Hematopoietic multipotent progenitor cell treated with erythropoietin and hydrocortisone succinate and interleukin-3 and kit ligand, for 17 days (in vitro differentiated cells): ENCODE measurements around the gene SND1.

ENCODE experiments used
- DNase-seq: peaks from one replicate; pipeline ENCODE4 v3.0.0-alpha.2; 2015; ENCODE audit warnings: low spot score

SND1 gene

GRCh38 chr7:128115821-128116723 lies 464.1 kb downstream of the SND1 start:
- DNase-seq = no peak

- DNase-seq = no peak
These were observed 464.7 kb downstream of the SND1 start for GRCh38 chr7:128116740-128117139.

DNA sequence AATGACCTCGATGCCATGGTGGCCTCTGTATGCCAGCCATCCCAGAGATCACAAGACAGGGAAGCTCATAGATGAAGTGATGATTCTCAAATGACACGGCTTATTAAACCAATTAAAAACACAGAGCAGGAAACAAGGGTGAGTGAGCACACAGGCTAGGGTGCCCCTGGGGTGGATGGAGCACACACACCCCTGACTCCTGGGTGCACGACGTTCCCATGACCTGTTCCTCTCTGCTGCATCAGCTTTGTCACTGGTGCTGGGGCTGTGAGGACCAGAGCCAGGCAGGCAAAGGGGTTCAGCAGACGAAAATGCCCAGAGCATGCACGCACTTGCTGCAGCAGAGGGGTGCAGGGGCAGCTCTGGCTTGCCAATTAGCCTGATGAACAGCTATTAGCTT lies 465.7 kb downstream of the SND1 start:
- DNase-seq = no peak

DNA sequence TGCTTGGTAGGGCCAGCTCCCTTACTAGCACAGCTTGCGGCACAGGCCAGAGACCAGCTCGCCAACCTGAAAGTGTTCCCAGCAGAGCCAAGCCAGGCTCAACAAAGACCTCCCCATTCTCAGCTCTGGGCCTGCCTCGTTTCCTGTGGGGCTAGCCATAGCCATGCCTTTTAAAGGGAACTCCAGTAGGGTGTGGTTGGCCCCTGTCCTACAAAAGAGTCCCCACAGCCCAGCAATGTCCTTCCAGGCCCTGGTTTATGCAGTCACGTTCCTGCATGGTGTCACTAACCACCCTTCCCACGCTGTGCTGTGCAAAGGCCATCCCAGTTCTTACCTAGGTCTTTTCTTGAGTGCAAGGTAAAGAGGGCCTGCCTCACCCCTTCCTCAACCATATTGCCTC lies 467.0 kb downstream of the SND1 start:
- no peak for DNase-seq

- no peak for DNase-seq
These were observed 468.1 kb downstream of the SND1 start for GRCh38 chr7:128120116-128120515.

DNA sequence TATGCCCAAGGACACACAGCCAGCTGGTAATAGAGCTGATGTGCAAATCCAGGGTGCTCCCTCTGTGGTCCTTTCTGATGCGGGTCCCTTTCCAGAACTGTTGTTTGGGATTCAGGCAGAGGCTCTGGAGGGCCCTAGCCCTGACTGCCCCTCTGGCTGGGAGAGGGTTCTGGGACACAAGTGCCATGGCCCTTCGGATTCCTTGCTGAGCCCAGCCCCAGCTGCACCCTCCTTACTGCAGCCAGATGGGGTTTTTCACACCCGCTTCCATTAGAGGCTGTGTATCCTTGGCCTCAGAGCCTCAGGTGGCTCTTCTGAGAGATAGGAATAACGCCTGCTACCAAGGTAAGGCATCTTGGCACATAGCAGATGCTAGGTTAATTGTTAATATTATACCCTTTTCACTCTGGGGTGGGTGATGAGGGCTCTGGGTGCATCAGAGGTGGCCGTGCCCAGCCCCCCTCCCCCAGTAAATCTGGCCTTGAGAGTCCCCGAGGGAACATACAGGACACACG lies 469.0 kb downstream of the SND1 start:
- no peak for DNase-seq

DNA sequence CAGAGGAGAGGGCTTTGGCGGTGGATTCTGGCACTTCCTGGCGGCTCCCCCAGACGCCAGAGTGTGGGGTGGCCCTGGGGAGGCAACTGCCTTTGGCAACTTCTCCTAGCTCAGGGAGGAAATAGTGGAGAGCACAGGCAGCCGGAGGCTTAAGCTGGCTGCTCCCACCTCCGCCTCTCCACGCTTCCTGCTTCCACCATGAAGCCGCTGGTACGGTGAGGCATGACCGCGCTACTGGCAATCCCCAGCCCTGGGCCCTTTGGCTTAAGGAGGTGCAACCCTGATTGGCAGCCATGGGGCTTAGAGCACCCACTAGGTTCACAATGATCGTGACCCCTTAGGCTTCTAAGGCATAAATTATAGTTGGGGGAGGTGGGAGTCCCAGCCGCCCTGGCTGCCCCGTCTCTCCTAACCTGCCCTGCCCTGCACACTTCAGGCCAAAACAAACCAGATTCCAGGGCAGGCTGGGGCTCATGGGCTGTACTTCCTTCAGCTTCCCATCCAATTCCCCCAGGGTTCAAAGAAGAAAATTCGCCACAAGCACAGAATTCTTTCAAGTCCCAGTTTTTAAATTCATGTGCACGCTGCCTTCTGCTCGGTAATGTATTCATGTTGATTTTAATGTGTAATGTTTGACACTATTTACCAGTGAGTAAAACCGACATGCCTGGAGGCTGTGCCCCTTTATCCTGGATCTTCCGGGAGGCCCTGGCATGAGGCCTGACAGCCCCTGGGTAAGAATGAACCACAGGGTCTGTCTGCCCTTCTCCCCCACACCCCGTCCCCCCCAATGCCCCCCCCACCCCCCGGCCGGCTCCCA lies 469.9 kb downstream of the SND1 start:
- DNase-seq = no peak

DNA sequence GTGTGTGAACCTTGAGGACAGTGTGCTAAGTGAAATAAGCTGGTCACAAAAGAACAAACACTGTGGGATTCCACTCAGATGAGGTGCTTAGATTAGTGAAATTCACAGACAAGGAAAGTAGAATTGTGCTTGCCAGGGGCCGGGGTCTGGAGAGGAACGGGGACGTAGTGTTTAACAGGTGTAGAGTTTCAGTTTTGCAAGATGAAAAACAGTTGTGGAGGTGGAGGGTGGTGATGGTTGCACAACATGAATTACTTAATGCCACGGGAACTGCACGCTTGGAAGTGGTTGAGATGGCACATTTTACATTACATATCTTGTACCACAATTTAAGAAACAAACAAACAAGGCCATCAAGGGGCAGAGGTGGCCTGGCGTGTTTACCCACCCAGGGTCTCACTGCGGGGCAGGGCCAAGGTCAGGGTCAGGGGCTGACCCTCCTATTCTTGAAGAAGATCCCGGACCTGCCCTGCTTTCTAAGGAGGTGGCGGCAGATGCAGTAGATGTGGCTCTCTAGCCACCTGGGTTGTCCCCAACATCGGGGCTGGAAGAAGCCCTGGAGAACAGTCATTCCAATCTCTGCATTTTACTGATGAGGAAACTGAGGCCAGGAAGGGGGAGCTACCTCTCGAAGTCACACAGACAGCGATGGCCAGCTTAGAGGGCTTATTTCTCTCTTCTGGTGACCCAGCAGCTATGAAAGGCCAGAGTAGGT lies 470.7 kb downstream of the SND1 start:
- no peak for DNase-seq

DNA sequence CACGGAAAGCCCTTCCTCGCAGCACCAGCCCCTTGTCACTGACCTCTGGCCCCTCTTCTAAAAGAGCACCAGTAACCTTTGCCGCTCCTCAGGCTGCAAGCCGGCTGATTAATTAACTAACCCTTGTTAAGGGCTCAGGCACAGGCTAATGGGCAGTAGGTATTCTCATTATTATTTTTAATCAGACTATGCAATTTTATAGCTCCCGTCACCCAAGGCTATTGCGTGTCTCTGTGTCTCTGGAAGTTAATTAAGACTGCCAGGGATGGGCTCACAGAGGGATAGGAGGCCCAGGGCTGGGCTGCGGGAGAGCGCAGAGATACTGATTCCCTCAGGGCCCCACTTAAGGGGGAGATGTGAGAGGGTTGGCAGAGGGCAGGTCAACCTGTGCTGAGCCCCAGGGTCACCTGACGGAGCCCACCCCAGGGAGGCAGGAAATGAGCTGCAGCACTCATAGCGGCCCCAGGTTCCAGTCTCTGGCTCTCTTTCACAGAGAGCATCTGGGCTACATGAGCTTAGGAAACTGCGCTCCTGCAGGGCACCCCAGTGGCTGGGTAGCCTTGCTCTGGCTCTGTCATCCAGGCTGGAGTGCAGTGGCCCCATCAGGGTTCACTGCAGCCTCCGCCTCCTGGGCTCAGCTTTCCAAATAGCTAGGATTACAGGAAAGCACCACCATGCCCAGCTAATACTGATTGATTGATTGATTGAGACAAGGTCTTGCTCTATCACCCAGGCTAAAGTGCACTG lies 471.5 kb downstream of the SND1 start:
- DNase-seq = no peak

DNA sequence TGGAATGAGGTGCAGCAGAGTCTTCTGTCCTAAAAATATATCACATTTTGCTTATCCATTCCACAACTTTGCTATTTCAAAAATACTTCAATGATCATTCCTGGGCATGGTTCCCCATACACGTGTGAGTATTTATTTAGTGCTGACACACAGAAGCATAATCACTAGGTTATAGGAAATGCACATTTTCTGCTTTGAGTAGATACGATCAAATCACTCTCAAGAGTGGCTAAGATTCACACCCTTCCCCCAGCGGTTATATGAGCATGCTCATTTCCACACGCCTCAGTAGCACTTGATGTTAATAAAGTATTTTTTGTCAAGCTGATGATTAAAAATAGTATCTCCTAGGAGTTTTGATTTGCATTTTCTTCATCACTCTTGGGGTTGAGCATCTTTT lies 472.8 kb downstream of the SND1 start:
- no peak for DNase-seq

GRCh38 chr7:128125816-128126215 lies 473.8 kb downstream of the SND1 start:
- DNase-seq = no peak

GRCh38 chr7:128128401-128128800 lies 476.4 kb downstream of the SND1 start:
- DNase-seq = no peak

DNA sequence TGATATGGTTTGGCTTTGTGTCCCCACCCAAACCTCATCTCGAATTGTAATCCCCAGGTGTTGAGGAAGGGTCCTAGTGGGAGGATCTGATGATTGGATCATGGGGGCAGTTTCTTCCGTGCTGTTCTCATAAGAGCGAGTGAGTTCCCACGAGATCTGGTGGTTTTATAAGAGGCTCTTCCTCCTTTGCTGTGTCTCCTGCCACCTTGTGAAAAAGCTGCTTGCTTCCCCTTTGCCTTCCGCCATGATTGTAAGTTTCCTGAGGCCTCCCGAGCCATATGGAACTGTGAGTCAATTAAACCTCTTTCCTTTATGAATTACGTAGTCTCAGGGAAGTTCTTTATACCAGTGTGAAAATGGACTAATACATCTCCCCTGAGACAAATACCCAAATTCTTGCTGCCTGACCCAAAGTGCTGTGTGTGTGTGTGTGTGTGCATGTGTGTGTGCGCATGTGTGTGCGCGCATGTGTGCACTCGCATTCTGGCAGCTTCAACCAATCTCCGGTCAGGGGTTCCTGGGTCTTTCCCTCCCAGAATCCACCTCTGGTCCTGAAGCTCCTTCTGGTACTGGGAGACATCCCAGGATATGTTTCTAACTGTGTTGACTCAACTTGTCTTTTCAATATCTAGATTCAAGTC lies 477.4 kb downstream of the SND1 start:
- no peak for DNase-seq

GRCh38 chr7:128131115-128131514 lies 479.1 kb downstream of the SND1 start:
- no peak for DNase-seq

GRCh38 chr7:128131731-128132130 lies 479.7 kb downstream of the SND1 start:
- no peak for DNase-seq

DNA sequence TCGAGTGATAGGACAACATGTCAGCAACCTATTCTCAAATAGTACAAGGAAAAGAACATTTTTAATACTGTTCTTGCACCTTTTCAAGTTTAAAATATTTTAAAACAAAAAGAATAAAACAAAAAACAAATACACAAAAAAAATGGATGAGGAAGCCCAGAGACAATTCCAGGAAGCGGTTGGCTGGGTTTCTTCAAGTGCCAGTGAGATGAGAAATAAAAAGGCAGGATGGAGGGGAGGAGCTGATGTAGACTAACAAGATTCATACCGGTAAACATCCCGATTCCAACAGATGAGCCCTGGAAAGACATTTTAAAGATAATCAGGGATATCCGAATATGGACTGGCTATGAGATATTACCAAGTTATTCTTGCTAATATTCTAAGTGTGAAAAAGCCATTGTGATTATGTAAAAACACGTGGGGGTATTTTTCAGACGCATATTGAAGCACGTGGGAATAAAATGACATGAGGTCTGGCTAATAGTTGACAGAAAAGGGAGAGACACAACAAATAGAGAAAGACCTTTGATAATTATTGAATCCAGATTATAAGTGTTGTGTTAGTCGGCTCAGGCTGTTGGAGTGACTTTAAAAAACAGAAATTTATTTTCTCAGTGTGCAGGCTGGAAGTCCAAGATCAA lies 480.6 kb downstream of the SND1 start:
- no peak for DNase-seq

DNA sequence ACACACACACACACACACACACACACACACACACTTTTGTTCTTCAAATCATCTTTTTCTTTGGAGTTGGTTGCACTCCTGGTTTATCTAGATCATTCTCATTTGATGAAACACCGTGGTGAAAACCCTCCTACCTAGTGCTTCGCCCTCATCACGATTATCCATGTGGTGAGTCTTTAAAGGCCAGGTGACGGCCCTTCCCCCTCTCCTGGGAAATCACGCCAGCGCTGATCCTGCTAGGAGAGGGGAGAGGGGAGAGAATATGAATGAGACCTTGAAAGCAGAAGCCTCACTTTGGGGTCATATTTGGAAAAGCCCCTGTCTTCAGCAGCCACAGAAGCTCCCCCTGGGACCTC lies 483.1 kb downstream of the SND1 start:
- no peak for DNase-seq

GRCh38 chr7:128135515-128136214 lies 483.7 kb downstream of the SND1 start:
- DNase-seq = peak; percentile 7

GRCh38 chr7:128136215-128136597 lies 484.2 kb downstream of the SND1 start:
- no peak for DNase-seq

DNA sequence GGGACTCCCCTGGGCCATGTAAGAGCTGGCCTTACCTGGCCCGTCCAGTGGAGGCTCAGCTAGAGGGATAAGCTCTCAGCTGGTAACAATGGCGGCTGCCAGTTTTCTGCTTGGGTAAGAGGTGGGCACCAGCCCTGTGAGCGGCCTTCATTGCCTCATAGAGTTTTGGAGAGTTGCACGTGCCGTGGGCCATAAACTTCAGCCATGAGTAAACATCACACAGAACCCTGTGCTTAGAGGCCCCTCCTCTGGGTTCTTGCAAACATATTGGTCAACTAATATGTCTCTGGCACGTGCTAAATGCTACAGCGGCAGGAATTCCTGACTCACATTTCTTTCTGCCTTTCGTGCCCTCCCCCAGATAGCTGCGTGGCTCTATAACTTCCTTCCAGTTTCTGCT lies 485.2 kb downstream of the SND1 start:
- DNase-seq = no peak
